Measurements from ENCODE around the gene RNF38.

The RNF38 gene

DNA sequence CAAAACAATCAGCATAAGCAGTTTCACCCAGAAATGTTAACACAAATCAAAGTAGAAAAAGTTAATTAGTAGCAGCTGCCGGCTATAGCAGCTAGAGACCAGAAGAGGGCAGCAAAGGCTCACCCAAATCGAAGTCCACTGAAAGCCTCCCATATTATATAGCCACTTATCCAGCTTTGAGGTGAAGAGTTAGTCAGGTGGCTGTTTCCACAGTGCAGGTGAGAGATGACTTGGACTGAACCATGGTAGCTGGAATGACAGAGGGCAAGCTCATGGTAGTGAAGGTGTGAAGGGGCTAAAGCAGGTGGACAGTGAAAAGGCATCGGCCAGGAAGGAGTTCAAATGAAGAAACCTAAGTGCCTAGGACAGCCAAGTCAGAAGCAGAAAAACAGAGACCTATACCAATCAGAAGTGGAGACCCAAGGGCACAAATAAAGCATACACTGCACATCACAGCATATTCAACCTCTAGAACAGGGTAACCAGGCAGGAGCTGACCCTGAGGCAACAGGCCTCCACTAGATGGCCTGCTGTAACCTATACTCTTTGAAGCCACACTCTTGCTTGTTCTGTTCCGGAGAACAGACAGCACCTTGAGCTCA is 7.2 kb upstream of the RNF38 start:
- H3K4me2 ChIP-seq (ENCODE audit: low read length) = no peak overlapping the region
- H3F3A ChIP-seq (ENCODE audit: control insufficient read depth, insufficient read depth) = peaks cover 11% of the 10 kb centered on the region; the same call in 1 of the 2 replicates
- H3K4me3 ChIP-seq (ENCODE audit: low read length) = no peak overlapping the region
- peaks cover 12% of the 10 kb centered on the region for H3K79me2 ChIP-seq (ENCODE audit: control insufficient read depth, low read length)
- no peaks in the 10 kb centered on the region for H3K9me3 ChIP-seq (ENCODE audit: control insufficient read depth, insufficient read depth, low read length)
- H4K20me1 ChIP-seq (ENCODE audit: control insufficient read depth, insufficient read depth, low read depth, low read length) = peaks cover 3% of the 10 kb centered on the region; the same call in 1 of the 2 replicates
- H3K4me1 ChIP-seq (ENCODE audit: control insufficient read depth, low read length) = 0 out of 2 replicates have a peak, but pooled peaks cover 5% of the 10 kb centered on the region
- no peaks in the 10 kb centered on the region for H3K9me2 ChIP-seq (replicated peaks; ENCODE audit: control insufficient read depth, low read length)
- H3K27ac ChIP-seq (ENCODE audit: low read depth, low read length) = no peak overlapping the region
- peaks cover 5% of the 10 kb centered on the region; the same call in 1 of the 2 replicates for H3K36me3 ChIP-seq (ENCODE audit: control insufficient read depth, low read length)
- TF ChIP-seq CTCF (IDR thresholded peaks at IDR 0.05; ENCODE audit: low read depth, low read length, poor library complexity, severe bottlenecking) = peak; percentile 88
- no peak for TF ChIP-seq EZH2phosphoT487 (IDR thresholded peaks at IDR 0.05; ENCODE audit: borderline replicate concordance, low read length)
- H3K27me3 ChIP-seq (ENCODE audit: control insufficient read depth, low read length) = no peaks in the 10 kb centered on the region

DNA sequence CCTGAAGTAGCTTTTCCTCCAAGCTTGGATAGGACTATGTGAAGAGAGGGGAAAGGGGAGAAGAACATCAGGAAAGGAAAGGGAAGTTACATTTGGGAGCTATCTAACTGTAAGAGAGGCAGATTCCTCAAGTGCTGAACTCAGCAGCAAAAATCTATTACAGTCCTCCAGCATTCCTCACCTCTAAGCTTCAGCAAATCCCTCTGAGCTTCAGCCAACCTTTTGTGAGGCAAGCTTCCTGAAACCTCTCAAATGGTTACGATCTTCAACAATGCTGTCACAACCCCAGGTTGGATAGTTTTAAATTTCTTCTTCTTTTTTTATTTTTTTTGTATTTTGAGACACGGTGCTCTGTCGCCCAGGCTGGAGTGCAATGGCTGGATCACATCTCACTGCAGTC is 2.5 kb upstream of the RNF38 start:
- Histone ChIP-seq H3K9me2 (replicated peaks; ENCODE audit: control insufficient read depth, low read length) (no peaks in the 10 kb centered on the region), H3K4me1 (ENCODE audit: control insufficient read depth, low read length) (peaks cover 25% of the 10 kb centered on the region), H4K20me1 (ENCODE audit: control insufficient read depth, insufficient read depth, low read depth, low read length) (peaks cover 14% of the 10 kb centered on the region; the same call in 1 of the 2 replicates), H3K4me2 (ENCODE audit: low read length) (no peak overlapping the region), H3K9me3 (ENCODE audit: control insufficient read depth, insufficient read depth, low read length) (no peaks in the 10 kb centered on the region), H3F3A (ENCODE audit: control insufficient read depth, insufficient read depth) (peaks cover 25% of the 10 kb centered on the region; the same call in 1 of the 2 replicates), H3K27me3 (ENCODE audit: control insufficient read depth, low read length) (no peaks in the 10 kb centered on the region), H3K36me3 (ENCODE audit: control insufficient read depth, low read length) (peaks cover 14% of the 10 kb centered on the region), H3K4me3 (ENCODE audit: low read length) (no peak overlapping the region), H3K27ac (ENCODE audit: low read depth, low read length) (no peak overlapping the region), H3K79me2 (ENCODE audit: control insufficient read depth, low read length) (peaks cover 46% of the 10 kb centered on the region)
- TF ChIP-seq CTCF (IDR thresholded peaks at IDR 0.05; ENCODE audit: low read depth, low read length, poor library complexity, severe bottlenecking) (no peak), EZH2phosphoT487 (IDR thresholded peaks at IDR 0.05; ENCODE audit: borderline replicate concordance, low read length) (no peak)

DNA sequence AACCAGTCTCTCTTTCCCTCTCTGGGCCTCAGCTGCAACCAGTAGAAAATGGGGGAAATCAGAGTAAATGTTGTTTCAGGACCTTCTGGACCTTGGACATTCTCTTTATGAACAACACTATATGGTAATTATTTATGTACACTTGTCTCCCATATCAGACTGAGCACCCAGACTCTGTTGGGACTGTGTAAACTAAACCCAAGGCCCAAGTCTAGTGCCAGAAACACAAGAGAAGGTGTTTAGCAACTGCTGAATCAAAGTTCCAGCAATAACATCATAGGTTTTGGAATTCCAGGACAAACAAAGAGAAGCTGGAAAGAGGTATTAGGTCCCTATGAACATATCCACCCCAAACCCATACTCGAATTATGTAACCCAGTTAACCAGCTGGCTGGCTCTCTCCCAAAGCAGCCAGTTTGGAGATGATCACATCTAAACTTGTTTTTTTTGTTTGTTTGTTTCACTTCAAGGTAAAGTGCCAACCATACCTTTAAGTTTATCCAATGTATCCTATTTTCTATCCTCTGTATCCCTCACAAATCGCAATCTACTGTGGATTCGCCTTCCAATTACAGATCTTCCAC is 1.9 kb upstream of the RNF38 start:
- Histone ChIP-seq H3K27ac (ENCODE audit: low read depth, low read length) (peak overlapping the region; percentile 83; the same call in 1 of the 2 replicates), H3K79me2 (ENCODE audit: control insufficient read depth, low read length) (peaks cover 52% of the 10 kb centered on the region), H3K36me3 (ENCODE audit: control insufficient read depth, low read length) (peaks cover 16% of the 10 kb centered on the region), H3F3A (ENCODE audit: control insufficient read depth, insufficient read depth) (peaks cover 25% of the 10 kb centered on the region; the same call in 1 of the 2 replicates), H3K9me2 (replicated peaks; ENCODE audit: control insufficient read depth, low read length) (no peaks in the 10 kb centered on the region), H3K4me1 (ENCODE audit: control insufficient read depth, low read length) (peaks cover 21% of the 10 kb centered on the region), H3K4me2 (ENCODE audit: low read length) (peak overlapping the region; percentile 91), H3K4me3 (ENCODE audit: low read length) (peak overlapping the region; percentile 88; the same call in 1 of the 2 replicates), H4K20me1 (ENCODE audit: control insufficient read depth, insufficient read depth, low read depth, low read length) (peaks cover 14% of the 10 kb centered on the region; the same call in 1 of the 2 replicates), H3K27me3 (ENCODE audit: control insufficient read depth, low read length) (no peaks in the 10 kb centered on the region), H3K9me3 (ENCODE audit: control insufficient read depth, insufficient read depth, low read length) (no peaks in the 10 kb centered on the region)
- no peak for TF ChIP-seq EZH2phosphoT487 (IDR thresholded peaks at IDR 0.05; ENCODE audit: borderline replicate concordance, low read length)
- TF ChIP-seq CTCF (IDR thresholded peaks at IDR 0.05; ENCODE audit: low read depth, low read length, poor library complexity, severe bottlenecking) = no peak

Measured in DOHH2 (cell line).